IPS-11a (cell line): ENCODE measurements around the gene CDK5RAP3.

Experiments
- H3K4me3 ChIP-seq: one replicate; pipeline ENCODE4 v1.5.1; 2013; ENCODE audit warnings: low read depth, low read length, control low read depth

Gene CDK5RAP3

DNA sequence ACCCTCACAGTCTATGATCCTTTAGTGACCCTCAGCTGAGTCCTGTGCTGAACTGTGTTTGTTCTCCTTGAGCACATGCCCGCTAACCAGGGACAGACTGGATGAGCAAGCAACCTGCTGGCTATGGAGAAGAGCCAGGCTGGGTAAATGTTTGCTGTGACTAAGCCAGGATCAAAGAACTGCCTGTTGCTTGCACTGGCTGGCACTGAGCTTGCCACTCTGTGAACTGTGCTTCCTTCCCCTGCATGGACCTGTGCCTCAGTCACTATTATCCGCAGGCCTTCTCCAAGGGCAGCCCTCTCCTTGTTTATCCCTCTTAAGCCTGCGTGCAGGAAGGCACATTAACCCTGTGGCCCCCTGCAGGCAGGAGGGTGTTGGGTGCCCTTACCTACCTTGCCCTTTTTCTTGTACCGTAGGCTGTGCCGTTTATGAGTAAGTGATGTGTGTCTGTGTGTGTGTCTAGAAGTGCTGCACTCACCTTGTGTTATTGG lies 22.2 kb upstream of the CDK5RAP3 start:
- no peak overlapping the region for H3K4me3 ChIP-seq

- H3K4me3 ChIP-seq, result no peak overlapping the region
Measured at GRCh38 chr17:47949197-47949759, 21.6 kb upstream of the CDK5RAP3 start.

DNA sequence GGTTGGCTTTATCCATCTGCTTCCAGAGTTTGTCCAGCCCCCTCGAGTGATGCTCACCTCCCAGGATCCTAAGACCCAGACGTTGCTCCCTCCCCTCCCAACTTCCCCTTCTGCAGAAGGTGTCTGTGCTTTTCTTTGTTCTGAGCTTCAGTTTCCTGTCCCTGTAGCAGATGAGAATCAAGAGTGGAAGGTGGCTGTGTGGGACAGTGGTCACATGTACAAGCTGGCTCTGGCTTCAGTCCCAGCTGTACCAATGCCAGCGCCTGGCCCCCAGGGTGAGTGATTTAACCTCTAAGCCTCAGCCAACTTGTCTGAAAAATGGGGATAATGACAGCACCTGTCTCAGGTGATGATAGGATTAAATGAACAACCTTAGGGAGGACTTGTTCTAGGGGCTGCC lies 21.0 kb upstream of the CDK5RAP3 start:
- H3K4me3 ChIP-seq, result no peak overlapping the region

DNA sequence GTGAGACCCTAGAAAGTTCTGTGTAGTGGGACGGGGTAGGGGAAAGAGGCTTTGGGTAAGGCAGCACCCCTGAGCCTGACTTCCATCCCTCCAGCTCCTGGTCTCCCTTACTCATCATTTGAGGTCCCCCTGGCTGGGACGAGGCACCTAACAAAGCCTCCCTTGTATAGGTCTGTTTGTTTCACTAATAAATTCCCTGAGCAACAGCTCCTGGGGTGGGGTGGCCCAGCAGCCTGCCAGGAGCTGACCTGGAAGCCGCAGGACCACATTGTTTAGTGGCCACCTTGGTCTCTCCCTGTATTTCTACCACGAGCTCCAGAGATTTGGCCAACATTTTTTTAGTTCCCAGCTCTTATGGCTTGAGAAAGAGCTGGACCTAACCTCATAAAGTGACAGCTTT lies 20.5 kb upstream of the CDK5RAP3 start:
- H3K4me3 ChIP-seq, result no peak overlapping the region

DNA sequence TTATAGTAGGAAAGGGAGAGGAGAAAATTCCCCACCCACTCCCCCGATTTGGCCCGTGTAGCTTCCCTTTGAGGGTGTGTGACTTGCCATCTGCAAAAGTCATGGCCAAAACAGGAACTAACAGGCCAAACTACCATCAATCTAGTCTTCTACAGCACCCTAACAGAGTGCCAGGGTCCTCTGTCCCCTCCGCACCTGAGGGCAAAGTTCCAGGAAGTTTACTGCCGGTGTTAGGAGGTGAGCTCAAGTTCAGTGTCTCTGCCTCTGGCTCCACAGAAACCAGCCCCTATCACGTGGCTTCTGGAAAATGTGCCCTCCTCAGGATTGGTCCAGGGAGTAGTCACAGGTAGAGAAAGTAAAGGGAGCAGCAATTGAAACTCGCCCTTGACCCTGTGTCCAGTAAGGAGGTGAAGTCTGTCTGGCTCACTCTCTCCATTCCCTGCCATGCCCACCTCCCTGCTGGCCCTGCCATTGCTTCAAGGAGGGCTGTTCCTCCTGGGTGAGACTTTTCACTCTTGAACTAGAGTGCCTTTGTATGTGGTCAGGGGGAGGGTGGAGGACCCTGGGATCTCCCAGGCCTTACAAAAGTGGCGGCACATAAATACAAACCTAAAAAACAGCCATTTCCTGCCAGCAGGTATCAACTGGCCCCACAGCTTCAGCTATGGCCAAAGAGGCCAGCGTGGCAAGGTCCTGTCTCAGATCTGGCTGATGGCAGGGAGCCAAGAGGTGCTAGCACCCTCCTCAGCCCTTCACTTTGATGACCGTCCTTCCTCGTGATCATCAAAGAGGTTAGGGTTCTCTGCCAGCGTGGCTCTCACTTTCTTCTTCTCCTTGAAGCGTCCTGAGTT lies 18.5 kb upstream of the CDK5RAP3 start:
- H3K4me3 ChIP-seq, result no peak overlapping the region

- no peak overlapping the region for H3K4me3 ChIP-seq
Measured at GRCh38 chr17:47953909-47954308, 17.0 kb upstream of the CDK5RAP3 start.

DNA sequence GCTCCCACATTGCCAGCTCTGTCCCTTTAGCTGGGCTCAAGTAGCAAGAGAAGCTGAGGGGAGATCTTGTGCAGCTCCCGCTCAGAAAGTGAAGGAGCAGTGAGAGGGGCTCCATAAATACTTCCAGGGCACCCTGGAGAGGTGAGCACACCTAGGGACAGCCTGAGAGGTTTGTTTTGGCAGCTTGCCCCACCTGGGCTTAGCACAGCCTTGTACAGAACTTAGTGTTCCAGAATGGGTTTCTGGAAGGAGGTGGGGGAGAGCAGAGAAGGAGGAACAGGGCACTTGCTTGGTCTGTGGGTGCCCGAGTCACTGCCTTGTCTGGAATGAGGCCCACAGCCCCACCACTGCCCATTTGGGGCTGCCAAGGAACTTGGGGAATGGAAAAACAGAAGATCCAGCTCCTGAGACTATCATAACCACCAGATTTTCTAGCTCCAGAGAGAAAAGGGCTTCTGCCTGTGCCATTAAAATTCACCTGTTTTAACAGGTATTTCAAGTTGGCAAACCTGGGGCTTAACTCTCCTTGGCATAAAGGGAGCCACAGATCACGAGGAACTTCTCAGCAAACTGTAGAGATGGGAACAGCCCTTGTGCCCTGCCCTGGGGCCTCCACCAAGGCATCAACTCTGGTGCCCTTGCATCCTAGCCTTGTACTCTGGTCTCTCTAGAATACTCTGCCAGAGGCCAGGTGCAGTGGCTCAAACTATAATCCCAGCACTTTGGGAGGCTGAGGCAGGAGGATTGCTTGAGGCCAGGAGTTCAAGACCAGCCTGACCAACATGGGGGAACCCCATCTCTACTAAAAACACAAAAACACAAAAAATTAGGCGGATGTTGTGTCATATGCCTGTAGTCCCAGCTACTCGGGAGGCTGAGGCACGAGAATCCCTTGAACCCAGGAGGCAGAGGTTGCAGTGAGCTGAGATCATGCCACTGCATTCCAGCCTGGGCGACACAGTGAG lies 15.1 kb upstream of the CDK5RAP3 start:
- no peak overlapping the region for H3K4me3 ChIP-seq

GRCh38 chr17:47956791-47957590 lies 13.9 kb upstream of the CDK5RAP3 start:
- no peak overlapping the region for H3K4me3 ChIP-seq

DNA sequence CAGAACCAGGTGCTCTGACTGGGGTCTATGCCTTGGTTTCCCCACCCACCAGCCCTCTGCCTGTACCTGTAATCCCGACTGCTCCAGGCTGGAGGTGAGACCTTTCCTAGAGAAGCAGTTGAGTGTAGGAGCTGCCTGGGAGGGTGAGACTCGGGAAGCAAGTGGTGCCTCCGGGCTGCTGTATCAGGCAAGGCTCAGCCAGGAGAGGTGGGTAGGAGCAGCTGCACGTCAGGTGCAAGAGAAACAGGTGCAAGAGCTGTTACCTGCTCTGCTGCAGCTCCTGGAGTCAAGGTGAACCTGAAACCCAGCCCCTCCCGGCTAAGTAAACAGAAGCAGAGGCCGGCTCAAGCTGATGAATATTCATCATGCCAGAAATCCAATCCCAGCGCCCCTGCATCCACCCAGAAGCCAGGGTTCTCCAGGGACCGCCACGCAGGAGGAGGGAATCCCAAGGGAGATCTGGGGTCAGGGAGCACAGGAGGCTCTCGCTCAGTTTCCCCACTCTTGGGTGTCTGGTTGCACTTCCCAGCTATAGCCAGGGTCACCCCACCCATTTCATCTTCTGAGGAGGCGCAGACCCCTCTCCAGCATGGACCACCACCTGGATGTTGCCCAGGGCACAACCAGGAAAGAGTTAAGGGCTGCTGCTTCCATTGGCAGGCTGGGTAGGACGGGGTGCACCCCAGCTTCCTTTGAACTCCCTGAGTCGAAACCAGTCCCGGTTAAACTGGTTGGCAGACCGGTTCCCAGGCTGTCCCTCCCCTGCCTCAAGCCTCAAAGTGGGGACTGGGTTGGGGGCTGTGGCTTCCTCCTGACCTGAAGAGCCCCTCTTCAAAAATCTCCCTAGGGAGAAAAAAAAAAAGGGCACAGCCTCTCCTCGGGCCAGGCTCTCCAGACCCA lies 13.1 kb upstream of the CDK5RAP3 start, which contains the start of gene PRR15L:
TSS of gene PRR15L (minus strand) at position 293 of the 900 bp plus-strand sequence. CDS start 4,649 bp downstream, outside the sequence.
- no peak within 1 kb of the TSS for H3K4me3 ChIP-seq

GRCh38 chr17:47959825-47960655 lies 10.9 kb upstream of the CDK5RAP3 start:
- no peak overlapping the region for H3K4me3 ChIP-seq

GRCh38 chr17:47961406-47961805 lies 9.5 kb upstream of the CDK5RAP3 start:
- H3K4me3 ChIP-seq, result no peak overlapping the region

GRCh38 chr17:47962901-47963300 lies 8.0 kb upstream of the CDK5RAP3 start:
- no peak overlapping the region for H3K4me3 ChIP-seq

- no peak overlapping the region for H3K4me3 ChIP-seq
Measured at GRCh38 chr17:47964856-47965255, 6.1 kb upstream of the CDK5RAP3 start.

GRCh38 chr17:47966079-47966519 lies 4.8 kb upstream of the CDK5RAP3 start:
- no peak overlapping the region for H3K4me3 ChIP-seq

DNA sequence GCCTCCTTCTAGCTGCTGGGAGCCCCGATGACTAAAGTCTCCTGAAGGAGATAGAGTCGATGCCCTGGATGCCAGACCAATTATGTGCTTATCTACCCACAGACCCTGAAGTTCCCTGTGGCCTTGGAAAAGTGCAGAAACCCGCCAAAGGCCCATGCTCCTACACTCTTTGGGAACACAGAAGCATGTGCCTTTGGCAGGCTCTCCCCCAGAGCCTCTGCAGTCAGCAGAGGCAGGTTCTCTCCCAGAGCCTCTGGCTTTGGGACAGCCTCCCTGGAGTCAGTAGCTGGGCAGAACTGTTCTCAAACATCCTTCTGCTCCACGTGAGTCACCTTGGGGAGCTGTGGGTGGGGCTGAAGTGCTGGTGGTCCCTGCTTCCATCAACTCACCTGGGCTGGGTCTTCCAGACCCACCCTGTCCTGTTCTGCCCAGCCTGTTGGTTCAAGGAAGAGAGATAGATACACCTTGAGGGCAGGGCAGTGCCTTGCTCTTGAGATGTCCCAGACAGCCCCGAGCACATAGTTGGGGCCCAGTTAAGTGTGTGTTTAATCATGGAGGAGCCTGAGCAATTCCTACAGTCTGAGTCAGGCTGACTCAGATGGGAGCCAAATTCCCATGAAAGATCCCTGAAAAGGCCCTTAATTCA lies 3.2 kb upstream of the CDK5RAP3 start:
- H3K4me3 ChIP-seq, result no peak overlapping the region

GRCh38 chr17:47968836-47969235 lies 2.1 kb upstream of the CDK5RAP3 start:
- H3K4me3 ChIP-seq, result no peak overlapping the region

DNA sequence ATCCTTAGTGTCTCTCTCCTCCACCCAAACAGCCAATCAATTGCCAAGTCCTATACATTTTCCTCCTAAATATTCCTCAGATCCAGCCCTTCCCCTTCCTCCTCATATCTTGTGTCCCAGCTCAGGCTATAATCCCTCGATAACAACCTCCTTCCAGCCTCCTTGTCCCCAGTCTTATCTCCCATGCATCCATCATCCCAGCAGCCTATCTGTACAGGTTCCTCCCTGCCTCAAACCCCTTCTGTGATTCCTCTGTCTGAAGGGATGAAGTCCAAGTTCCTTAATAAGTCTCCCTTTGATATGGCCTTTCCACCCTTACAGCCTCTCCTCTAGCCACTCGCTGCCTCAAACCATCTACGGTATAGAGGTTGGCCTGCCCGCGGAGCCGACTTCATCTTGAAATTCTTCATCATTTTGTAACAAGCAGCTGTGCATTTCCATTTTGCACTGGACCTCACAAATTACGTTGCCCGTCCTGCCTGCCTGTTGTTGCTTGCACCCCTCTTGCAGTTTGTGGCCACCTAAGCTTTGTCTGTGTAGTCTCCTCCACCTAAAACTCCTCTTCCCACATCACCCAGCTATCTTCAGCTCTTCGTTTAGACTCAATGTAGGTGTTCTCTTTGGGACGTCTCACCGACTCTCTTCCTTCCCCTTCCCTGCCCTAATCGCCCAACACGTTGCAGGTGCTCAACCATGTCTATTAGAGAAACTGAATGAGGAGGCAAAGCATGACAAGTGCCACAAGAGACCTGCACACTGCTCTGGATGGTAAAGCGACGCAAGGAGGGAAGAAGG lies 786 bp upstream of the CDK5RAP3 start:
- H3K4me3 ChIP-seq, result no peak overlapping the region
